Left ventricle myocardium superior (tissue), 1 donor: ENCODE results near the gene PWP1. TPM values are rescaled to one million over a fixed set of nuclear protein-coding genes. Genes with fewer than 3 reads are reported as not detected.
"Not testable (repeated sequence)": the region's sequence is repeated elsewhere in the genome, so short reads cannot be mapped to it uniquely, and the experiment has no call there.

ENCODE experiments used
- ATAC-seq: fragments of 200-7000 bp; cut with Tn5 transposase; one replicate; pipeline ENCODE4 v1.9.1; 2020; ENCODE audit warnings: mild to moderate bottlenecking, moderate library complexity
- DNase-seq: peaks from one replicate; pipeline ENCODE4 v3.0.0-alpha.2; 2020
- intact Hi-C: fragments of 100-400 bp; cut with micrococcal nuclease; formaldehyde crosslinking; loops from one replicate; pipeline ENCODE4 v1.11.0; 2022
- total RNA-seq: library from RNA; stranded (reverse); fragmentation: NEBNext Ultra II Directional; extraction: Animal tissue kit (Norgen Biotek cat#: 25700); gene quantifications from one replicate; pipeline ENCODE4 v1.2.1, GENCODE V29; 2021
- donor health status: DM: no; HTN: yes; CAD: no; lungs with severe emphysema.

Gene PWP1
- total RNA-seq, 1 donor from 2014 or later, result 12.0 TPM

DNA sequence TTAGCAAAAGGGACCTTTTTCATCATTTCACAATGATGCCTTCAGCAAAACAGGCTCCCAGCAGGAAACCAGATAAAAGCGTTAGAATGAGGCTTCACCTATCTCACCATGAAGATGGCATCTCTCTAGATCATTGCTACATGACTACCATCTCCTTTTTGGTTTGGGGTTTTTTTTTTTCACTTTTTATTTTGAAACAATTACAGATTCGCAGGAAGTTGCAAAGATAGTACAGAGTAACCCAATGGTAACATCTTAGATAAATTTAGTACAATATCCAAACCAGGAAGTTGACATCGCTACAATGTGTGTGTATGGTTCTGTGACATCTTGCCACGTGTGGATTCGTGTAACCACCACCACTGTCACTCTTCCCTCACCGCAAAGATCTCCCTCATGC lies 22.3 kb upstream of the PWP1 start:
- ATAC-seq (no peak), DNase-seq (no peak)
- intact Hi-C loops, result no loop called here

DNA sequence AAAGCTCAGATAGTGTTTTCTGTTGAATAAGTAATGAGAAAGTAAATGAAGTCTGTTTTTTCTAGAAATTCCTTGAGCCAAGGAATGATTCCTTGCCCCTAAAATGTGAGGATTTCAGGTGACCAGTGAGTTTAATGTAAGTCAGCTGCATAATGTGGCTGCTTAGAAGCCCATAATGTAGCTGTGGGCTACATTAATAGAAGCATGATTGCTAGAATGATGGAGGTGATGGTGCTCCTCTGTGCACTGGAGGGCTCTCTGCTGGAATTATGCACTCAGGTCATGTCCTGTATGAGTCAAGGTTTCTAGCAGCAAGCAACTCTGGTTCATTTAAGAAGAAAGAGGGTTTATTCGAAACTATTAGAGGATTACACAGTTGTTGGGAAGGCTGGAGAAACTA lies 19.6 kb upstream of the PWP1 start:
- intact Hi-C loops, result no loop called here
- DNase-seq (no peak), ATAC-seq (no peak)

DNA sequence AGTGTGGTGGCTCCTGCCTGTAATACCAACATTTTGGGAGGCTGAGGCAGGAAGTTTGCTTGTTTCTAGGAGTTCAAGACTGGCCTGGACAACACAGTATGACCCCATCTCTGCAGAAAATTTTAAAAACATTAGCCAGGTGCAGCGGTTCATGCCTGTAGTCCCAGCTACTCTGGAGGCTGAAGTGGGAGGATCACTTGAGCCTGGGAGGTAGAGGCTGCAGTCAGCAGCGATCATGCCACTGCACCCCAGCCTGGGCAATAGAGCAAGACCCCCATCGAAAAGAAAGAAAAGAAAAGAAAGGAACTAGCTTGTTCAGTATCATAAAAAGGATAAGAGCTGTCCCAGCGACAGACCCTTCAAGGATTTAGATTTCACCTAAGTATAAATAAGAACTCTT lies 18.1 kb upstream of the PWP1 start:
- no peak for DNase-seq
- no peak for ATAC-seq
- intact Hi-C loops, result no loop called here

DNA sequence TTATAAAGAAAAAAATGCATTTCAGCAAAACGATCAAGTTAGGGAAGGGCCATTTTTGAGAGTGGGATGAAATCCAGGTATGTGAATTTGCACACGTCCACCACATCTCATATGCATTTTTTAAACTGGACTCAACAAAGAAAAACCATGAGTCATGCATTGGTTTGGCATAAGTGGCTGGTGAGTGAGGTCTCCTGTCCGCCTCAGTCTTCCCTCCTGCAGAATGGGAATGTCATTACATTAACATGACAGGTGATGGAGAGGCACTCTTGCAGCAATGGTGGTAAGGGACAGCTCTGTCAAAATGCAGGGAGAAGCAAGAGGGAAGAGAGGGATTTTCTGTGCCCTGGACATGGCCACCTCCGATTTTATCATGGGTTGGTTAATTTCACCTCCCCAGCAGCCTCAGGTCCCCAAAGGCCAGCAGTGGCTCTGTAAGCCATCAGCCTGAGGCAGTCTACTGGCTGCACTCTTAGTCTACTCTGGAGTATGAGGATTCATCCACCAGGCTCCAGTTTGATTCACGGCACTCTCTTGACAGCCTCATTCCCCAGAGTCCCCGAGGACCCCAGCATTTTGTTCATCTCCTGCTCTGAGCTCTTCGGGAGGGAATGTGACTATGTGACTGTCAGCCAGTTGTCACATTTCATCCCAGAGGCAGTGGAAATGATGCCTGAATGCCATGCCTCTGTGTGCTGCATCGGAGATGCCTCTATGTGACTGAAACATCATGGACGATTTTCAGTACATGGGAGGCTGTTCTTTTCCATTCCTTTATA lies 17.1 kb upstream of the PWP1 start:
- intact Hi-C loops, result no loop called here
- ATAC-seq, result no peak

DNA sequence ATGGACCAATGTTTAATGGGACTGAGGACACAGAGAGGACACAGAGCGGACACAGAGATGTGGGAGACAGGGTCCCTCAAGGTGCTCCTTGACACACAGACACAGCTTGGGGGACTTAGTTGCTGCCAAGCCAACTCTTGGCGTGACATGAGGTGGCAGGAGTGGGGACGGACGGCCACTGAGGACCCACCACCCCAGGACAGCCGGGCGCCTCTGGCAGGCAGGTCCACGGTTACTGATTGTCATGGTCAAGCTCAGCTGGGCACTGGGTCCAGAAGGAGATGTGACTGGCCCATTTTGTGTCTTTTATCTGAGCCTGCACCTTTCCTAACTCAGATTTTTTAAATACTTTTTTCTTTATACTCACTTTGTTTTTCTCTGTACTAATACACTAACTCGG lies 15.7 kb upstream of the PWP1 start:
- ATAC-seq, result no peak
- intact Hi-C loops, result loop anchor here (10.0 kb wide), 1 partner anchor 215 kb away; no protein-coding TSS in a partner anchor
- DNase-seq, result no peak

More for the DNA sequence above, 17.1 kb upstream of the PWP1 start:
- no peak for DNase-seq

DNA sequence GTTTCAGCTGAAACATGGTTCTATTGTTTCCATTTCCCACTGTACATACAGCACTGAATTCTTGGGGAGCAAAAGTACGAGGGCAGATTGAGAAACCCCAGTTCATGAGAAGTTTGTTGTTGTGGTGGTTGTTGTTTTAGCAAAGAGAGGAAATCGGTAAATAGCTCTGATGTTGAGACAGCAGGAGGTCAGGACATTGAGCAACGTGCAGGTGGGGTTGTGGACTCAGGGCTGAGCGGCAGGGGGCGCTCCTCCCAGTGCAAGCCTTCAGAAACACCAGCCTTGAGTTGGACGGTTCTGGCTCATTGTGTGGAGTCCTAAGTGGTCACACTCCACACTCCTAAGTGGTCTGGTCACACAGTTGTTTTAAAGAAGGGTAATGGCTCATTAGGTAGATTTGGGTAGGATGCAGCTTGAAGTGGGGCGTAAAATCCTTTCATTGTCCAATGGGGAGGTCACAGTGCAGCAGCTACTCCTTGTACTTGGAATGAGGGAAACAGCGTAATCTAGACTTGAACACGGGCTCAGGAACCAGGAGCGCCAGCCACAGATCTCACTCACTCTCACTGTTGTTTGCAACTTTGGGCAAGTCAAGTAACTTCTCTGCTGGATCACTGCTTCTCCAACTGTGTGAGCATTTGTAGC lies 14.5 kb upstream of the PWP1 start:
- DNase-seq, result no peak
- peak; percentile 23 for ATAC-seq
- intact Hi-C loops, result loop anchor here (10.0 kb wide), 1 partner anchor 214 kb away; no protein-coding TSS in a partner anchor

DNA sequence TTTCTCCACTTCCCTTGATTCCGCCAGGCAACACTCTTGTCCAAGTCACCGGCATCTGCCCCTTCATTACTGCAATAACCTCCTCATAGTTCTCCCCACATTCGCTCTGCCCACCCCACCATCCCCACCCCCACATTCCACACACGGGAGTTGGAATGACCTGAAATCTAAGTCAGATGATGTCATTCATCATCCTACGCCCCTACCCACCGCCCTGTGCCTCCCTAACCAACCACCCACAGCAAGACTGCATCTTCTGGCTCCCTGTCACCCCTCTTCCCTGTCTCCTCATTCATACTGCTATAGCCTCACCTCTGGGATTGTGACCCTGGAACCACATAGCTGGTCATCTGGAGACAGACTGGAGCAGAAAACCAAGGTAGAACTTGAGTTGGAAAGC lies 7.9 kb upstream of the PWP1 start:
- DNase-seq, result no peak
- intact Hi-C loops, result loop anchor here (10.0 kb wide), 1 partner anchor 207 kb away; no protein-coding TSS in a partner anchor

DNA sequence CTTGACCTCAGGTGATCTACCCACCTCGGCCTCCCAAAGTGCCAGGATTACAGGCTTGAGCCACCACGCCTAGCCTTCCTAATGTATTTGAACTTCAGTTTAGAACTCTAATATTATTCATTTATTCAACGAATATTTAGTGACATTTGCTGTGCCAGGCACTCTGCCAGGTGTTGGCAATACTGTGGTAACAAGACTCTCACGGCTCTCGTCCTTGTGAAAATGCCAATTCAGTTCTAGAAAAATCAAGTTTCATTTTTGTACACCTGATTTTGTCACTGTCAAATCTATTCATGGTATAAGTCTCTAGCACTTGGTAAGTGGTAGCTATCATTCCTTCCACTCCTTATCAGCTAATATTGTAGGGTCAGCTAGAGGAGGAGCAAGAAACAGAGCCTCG lies 6.3 kb upstream of the PWP1 start:
- DNase-seq (no peak), ATAC-seq (no peak)
- intact Hi-C loops, result loop anchor here (10.0 kb wide), 1 partner anchor 205 kb away; no protein-coding TSS in a partner anchor

More for the DNA sequence above, 7.9 kb upstream of the PWP1 start:
- no peak for ATAC-seq

DNA sequence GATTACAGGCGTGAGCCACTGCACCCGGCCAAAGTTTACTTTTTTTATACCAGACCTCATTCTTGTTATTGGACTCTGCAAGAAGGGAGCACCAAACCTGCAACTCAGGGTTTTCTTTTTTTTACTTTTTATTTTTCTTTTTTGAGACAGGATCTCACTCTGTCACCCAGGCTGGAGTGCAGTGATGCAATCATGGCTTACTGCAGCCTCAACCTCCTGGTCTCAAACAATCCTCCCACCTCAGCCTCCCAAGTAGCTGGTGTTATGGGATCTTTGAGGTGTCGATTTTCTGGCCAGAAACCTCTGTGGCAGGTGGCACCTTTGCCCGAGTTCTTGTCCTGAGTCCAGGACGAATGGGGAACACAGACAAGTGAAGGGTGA lies 4.2 kb upstream of the PWP1 start:
- ATAC-seq, result no peak
- DNase-seq, result no peak
- intact Hi-C loops, result no loop called here

DNA sequence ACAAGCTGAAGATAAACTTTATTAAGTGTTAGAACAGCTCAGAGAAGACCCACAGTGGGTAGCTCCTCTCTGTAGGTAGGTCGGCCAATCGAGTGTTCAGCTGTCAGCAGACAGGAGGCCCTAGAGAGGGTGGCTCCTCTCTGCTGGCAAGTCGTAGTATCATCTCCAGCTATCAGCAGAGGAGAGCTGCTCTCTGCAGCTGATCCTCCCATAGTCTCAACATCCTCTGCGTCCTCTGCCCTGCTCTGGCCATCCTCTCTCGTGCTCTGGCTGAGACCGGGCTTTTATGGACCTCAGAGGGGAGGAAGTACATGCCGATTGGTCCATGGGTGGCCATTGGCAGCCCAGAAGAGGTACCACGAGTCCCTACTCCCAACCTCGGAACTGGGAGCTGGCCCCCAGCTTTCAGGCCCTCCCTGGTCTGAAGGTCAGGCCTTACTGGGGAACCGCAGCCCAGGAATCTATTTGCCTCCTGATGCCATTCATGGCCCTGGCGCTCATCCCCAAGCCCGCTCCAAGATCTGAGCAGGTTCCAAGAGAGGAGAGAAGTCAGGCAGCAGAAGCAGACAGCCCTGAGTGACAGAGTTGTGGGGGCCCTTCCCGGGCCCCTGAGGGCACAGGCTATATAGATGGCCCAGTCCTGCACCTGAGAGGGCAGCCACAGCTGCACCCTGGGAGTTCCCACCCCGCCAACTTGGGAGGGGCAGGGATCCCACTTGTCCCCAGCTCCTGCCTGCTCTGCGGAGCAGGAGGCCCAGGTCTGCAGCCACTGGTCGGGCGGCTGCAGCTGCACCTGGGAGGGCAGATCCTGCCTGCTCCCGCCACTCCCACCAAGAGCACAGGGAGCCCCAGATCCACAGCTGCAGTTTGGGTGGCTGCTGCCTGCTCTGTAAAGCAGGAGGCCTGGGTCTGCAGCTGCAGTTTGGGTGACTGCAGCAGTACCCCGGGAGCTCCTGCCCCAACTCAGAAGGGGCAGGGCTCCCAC lies 3.5 kb upstream of the PWP1 start:
- intact Hi-C loops, result no loop called here
- ATAC-seq, result no peak
- no peak for DNase-seq

DNA sequence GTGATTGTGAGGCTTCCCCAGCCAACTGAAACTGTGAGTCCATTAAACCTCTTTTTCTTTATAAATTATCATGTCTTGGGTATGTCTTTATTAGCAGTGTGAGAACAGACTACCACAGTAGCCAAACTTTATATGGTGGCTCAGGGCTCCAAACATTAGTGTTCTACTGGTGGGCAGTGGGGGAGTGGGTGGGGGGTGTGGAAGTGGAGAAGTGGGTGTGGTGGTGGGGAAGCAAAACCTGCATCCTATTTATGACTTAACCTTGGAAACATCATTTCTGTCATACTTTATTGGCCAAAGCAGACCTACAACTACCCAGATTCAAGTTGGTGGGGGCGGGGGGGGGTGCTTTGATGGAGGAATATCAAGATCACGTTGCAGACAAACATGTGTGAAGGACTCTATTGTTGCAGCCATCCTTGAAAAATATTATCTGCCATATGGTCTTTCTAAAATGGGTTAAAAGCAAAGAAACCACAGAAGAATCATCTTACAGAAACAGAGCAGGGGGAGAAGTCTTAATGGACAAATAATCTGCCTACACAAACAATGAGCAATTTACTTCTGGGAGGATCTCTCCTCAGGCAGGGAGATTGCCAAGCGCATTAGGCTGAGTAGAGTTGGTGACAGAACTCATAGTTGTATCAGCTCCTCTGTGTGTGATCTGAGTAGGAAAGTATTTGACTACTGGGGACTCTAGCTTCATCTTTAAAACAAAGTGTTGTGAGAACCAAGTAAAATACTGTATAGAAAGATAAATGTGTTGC lies 1.4 kb upstream of the PWP1 start:
- intact Hi-C loops, result no loop called here
- DNase-seq (no peak), ATAC-seq (no peak)

DNA sequence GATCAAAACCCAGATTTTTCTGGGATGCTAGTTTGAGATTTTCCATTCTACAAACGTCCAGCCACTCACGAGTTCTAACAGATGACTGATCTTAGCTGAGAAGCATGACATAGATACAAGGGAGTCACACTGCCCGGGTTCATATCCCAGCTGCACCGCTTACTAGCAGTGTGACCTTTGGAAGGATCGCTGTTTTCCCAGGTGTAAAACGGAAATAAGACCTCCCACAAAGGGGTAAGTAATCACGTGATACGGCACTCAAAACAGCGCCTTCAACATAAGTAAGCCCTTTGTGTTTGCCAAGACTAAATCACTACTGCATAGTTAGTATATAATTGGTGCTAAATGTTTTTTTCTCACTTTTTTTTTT lies 624 bp upstream of the PWP1 start:
- ATAC-seq, result no peak
- no peak for DNase-seq
- intact Hi-C loops, result no loop called here

DNA sequence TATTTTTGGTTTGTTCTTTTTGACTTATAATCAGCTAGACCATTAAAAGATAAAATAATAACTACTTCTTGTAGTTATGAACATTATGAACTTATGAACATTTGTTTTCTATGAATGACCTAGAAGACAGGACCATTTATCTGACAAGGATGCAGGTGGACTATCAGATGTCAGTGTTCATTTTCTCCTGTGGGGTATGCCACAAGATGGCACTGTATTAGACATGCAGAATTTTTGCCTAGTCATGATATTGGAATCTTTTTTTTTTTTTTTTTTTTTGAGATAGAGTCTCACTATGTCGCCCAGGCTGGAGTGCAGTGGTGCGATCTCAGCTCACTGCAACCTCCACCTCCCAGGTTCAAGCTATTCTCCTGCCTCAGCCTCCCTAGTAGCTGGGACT lies 10.2 kb downstream of the PWP1 start:
- ATAC-seq, DNase-seq, intact Hi-C loops: not testable (repeated sequence)

DNA sequence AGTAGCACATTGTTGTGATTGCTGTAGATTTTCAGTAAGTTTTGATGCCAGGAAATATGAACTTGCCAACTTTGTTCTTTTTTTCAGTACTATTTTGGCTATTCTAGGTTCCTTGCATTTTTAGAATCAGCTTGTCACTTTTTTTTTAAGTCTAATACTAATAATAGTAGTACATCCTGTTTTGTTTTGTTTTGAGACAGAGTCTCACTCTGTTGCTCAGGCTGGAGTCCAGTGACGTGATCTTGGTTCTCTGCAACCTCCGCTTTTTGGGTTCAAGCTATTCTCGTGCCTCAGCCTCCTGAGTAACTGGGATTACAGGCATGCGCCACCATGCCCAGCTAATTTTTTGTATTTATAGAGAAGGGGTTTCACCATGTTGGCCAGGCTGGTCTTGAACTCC lies 16.5 kb downstream of the PWP1 start:
- intact Hi-C loops, result no loop called here
- no peak for DNase-seq
- no peak for ATAC-seq

DNA sequence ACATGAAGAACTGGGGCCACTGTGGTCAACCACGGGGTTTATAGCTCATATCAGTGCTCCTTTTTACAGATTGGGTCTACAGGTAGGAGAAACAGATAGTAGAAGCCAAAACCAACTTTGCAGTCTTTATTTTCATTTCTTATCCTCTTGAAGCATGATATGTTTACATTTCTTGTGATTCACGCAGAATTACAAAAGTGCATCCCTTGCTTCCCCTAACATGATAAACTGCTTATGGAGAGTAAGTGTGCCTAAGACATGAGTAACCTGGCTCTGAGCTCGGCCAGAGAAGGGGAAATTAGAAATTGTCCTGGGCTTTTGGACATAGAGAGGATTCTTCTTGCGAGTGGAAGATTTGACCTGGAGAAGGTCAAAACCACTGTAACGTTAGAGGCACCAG lies 18.4 kb downstream of the PWP1 start:
- intact Hi-C loops, result no loop called here
- no peak for DNase-seq
- no peak for ATAC-seq

DNA sequence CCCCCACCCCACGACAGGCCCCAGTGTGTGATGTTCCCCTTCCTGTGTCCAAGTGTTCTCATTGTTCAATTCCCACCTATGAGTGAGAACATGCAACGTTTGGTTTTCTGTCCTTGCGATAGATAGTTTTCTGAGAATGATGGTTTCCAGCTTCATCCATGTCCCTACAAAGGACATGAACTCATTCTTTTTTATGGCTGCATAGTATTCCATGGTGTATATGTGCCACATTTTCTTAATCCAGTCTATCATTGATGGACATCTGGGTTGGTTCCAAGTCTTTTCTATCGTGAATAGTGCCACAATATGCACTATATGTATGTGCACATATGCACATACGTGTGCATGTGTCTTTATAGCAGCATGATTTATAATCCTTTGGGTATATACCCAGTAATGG lies 19.9 kb downstream of the PWP1 start:
- ATAC-seq, intact Hi-C loops, DNase-seq: not testable (repeated sequence)

DNA sequence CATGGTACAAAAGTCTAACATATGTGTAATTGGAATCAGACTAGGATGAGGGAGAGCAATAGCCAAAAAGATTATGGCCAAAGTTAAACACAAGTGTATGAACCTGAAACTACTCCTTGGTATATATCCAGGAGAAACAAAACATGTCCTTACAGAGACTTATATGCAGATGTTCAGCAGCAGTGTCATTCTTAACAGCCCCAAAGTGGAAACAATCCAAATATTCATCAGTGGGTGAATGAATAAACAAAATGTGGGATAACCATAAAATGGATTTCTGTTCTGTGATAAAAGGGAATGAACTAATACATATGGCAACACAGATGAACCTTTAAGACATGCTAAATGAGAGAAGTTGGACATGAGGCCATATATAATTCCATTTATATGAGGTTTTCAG lies 30.2 kb downstream of the PWP1 start:
- intact Hi-C loops, result no loop called here
- DNase-seq, result no peak
- ATAC-seq, result no peak

DNA sequence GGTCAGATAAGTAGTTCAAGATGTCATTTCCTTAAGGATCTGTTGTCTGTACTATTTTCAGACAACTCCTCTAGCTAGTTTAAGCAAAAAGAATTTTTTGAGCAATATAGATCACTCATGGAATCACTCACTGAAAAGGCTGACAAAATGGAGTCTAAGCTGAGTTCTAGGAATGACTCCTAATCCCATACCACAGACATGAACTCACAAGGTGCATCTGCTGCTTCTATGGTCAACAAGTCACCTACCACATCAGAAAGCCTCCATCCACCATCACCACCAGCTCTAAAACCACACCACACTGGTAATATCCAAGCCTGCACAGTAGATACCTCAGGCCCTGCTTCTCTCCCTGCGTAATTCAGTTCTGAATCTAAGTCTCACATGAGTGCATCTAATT lies 33.0 kb downstream of the PWP1 start:
- DNase-seq (no peak), ATAC-seq (no peak)
- intact Hi-C loops, result no loop called here

DNA sequence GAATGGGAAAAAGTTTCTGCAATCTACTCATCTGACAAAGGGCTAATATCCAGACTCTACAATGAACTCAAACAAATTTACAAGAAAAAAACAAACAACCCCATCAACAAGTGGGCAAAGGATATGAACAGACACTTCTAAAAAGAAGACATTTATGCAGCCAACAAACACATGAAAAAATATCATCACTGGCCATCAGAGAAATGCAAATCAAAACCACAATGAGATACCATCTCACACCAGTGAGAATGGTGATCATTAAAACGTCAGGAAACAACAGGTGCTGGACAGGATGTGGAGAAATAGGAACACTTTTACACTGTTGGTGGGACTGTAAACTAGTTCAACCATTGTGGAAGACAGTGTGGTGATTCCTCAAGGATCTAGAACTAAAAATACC lies 41.7 kb downstream of the PWP1 start:
- ATAC-seq, DNase-seq, intact Hi-C loops: not testable (repeated sequence)
